AG10803 (cell line): ENCODE results near the gene MMP28.

Experiments used
- DNase-seq: peaks from one replicate; pipeline ENCODE4 v3.0.0; 2010; ENCODE audit warnings: low read depth
- H3K4me3 ChIP-seq: 2 replicates; pipeline ENCODE4 v1.5.1; 2011; ENCODE audit warnings: mild to moderate bottlenecking, low read length, control low read depth
- TF ChIP-seq, protein P1 (sequence below): conservative IDR thresholded peaks from 2 replicates; pipeline ENCODE4 v1.5.1; 2011; ENCODE audit warnings: mild to moderate bottlenecking, low read length, control low read depth, inconsistent platforms

MMP28 gene

DNA sequence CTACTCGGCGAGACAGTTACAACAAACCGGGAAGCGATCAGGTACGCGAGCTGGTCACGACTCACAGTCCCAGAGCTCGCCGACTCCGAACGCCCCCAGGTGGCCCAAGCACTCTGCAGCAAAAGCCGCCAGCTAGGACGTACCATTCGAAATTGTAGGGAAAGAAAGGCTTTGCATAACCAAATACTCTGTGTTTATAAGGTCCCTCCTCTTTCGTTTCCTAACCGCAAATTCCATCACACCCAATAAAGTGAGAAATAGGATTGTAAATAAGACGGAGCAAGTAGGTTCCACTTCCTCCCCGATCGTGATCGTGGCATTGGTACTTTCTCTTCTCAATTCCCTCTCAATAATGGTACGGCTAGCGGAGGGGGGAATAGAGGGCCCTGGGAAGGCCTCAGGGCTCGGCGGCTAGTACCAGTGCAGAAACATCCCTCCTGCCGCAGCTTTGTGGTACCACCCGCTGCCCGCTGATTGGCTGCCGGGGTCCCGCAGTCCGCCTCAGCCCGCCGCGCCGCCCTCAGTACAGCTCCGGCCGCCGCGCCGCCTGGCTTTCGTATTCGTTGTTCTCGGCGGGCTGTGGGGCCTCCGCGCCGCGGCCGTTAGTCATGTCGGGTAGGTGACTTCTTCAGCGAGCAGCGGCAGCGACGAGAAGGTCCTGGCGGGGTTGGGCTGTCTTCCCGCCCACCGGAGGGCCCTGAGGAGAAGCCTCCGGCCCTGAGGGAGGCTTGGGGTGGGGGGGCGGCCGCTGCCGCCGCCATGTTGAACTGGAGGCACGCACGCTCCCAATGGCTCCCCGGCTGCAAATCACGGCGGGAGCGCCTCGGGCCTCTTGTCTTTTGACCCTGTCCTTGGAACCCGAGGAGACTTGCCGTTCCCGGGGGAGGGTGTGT lies 13.8 kb upstream of the MMP28 start, which contains the start of gene TAF15:
TAF15 (plus strand) TSS at position 523 of the 893 bp plus-strand sequence; CDS start at position 609, 86 bp downstream.
- peak within 1 kb of the TSS; percentile 94 for H3K4me3 ChIP-seq
- peak; percentile 100 for DNase-seq
- TF ChIP-seq, protein P1, sequence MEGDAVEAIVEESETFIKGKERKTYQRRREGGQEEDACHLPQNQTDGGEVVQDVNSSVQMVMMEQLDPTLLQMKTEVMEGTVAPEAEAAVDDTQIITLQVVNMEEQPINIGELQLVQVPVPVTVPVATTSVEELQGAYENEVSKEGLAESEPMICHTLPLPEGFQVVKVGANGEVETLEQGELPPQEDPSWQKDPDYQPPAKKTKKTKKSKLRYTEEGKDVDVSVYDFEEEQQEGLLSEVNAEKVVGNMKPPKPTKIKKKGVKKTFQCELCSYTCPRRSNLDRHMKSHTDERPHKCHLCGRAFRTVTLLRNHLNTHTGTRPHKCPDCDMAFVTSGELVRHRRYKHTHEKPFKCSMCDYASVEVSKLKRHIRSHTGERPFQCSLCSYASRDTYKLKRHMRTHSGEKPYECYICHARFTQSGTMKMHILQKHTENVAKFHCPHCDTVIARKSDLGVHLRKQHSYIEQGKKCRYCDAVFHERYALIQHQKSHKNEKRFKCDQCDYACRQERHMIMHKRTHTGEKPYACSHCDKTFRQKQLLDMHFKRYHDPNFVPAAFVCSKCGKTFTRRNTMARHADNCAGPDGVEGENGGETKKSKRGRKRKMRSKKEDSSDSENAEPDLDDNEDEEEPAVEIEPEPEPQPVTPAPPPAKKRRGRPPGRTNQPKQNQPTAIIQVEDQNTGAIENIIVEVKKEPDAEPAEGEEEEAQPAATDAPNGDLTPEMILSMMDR: peak; percentile 80

DNA sequence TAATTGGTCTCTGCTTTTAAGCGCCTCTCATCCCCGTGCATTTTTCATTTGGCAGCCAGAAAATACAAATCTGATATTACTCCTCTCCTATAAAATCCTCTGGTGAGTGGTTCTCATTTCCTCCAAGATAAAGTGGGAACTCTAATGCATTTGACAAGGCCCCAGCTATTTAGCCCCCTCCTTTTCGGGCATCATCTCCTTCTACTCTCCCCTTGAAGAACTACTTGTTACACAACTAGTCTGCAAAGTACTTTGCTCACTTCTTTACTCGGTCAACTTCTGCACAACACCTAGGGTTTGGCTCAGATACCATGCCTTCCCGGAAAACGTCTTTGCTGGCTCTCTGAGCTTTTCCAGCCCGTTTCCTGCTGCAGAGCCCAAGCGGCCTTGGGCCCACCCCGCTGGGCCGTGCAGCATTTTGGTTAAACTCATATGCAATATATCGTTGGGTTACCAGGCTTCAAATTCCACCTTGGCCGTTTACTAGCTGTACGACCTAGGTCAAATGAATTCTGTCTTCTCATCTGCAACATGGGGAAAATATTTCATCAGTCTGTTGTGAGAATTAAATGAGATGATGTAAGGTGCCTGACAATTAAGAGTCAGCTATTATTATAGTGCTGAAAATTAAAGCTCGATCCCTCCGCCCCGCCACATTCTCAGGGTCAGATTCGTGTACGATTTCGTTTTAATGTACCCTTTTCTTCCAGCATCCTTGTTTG lies 13.0 kb upstream of the MMP28 start:
- TF ChIP-seq, protein P1: no peak
- H3K4me3 ChIP-seq: peak overlapping the region; percentile 75
- no peak for DNase-seq

DNA sequence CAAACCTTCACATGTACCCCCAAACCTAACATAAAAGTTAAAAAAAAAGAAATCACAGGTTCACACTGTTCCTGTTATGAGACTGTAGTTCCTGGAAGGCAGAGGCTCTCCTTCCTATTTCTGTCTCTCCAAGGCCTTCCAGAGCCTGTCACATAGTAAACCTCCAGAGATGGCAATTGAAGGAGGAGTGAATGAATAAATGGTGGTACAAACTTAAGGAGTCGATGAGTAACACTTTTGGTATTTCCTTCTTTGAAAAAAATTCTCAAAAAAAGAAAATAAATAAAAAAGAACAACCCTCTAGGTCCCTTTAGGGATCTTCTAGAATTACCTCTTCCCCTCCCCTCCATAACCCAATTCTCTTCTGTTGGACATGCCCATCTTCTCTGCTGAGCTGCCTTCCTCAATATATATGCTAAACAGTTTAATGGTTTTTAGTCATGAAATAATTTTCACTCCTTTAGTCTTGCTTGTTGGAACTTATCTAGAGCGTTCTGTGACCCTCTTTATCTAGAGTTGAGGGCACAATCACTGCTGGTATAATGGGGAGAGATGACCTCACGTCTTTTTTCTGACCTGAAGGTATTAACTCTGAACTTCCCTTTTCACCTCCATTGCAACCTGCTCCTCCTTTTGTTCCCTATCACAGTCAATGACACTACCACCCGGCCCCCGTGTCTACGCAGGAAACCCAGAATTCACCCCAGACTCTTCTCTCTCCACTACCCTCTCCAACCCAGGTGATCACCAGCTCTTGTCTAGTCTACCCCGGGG lies 12.1 kb upstream of the MMP28 start:
- no peak overlapping the region for H3K4me3 ChIP-seq
- peak; percentile 66 for DNase-seq
- TF ChIP-seq, protein P1: no peak

DNA sequence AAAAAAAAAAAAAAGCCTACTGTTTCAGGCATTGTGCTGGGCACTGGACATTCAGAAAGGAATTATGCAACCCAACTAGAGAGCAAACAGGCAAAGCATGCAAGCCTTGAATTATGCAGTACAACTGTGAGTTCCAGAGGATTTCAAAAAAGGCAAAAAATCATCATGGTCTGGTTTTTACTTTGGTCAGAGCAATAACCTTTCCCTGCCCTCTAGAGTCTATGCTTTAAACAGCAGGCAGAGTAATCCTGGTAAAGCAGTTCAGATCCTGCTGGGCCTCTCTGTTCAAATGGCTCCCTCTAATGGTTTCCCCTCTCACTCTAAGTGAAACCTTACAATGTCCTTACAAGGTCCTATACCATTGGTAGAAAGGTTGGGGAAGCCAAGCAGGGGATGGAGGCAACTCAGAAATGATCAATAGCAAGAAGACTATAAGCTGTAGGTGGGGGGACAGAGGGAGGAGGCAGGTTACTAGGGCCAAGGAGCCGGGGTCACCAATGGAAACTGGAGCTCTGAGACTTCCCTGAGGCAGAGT lies 9.3 kb upstream of the MMP28 start:
- DNase-seq: peak; percentile 94
- H3K4me3 ChIP-seq: no peak overlapping the region
- TF ChIP-seq, protein P1: peak; percentile 99

DNA sequence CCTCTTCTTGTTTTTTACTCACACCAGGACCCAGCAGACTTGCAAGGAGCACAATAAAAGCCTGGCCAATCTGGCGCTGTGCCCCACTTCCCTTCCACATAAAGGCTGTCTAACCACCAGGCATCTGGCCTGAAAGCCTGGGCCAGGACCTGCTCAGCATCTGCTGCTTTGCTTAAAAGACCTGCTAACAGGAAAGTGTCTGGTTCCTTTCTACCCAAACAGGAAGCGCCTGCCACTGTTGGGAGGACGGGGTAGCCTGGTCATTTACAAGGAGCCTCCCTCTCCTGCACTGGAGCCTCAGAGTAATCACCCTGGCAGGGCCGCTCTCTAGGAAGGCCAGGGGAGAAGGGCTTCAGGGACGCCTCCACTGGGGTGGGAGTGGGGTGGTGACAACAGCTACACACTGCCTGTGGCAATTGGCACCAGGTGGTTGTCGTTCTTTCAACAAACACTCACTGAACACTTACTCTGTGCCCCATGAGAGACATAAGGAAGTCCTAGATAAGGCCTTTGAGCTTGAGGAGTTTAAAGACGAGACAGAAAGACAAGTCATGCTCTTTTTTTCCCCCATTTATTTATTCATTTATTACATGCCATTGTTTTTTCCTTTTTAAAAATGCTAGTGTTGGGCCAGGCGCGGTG lies 6.3 kb upstream of the MMP28 start:
- H3K4me3 ChIP-seq: no peak overlapping the region
- peak; percentile 88 for DNase-seq
- TF ChIP-seq, protein P1: no peak

DNA sequence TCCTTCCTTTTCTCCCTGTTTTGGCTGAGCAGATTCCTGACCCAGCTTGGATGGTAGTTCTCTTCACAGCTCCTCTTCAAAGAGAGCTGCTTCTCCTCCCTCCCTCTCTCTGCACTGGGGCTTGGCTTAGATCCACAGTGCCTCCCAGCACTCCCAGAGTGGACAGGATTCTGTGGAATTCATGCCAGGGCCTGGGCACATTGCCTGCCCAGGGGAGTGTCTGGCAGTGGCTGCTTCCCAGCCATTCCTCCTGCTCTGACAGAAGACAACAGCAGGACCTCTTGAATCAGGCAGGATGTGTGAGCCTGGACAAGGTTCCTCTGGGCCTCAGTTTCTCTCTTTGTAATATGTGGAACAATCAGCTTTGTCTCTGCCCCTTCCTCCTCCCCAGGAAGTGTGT lies 4.5 kb upstream of the MMP28 start:
- TF ChIP-seq, protein P1: no peak
- H3K4me3 ChIP-seq: no peak overlapping the region
- DNase-seq: peak; percentile 88
